Muscle layer of duodenum (tissue), 2 donors: ENCODE measurements around the gene ZNF581.

ENCODE experiments used
- H3K27ac ChIP-seq: one replicate; pipeline ENCODE4 v1.7.0; 2013; ENCODE audit warnings: mild to moderate bottlenecking, low read length
- H3K27me3 ChIP-seq: one replicate; pipeline ENCODE4 v1.7.0; 2013; ENCODE audit warnings: low read depth, mild to moderate bottlenecking, control low read depth, low read length
- H3K36me3 ChIP-seq, 2 donors: one replicate each; pipeline ENCODE4 v1.7.0; 2013; ENCODE audit warnings: low read length in 2 of 2, control low read depth in 1 of 2, mild to moderate bottlenecking in 1 of 2; ENCODE audit not compliant: insufficient read depth in 2 of 2, control insufficient read depth in 1 of 2
- H3K4me1 ChIP-seq, 2 donors: one replicate each; pipeline ENCODE4 v1.7.0; 2013; ENCODE audit warnings: low read length in 2 of 2, mild to moderate bottlenecking in 2 of 2, control low read depth in 1 of 2, moderate library complexity in 1 of 2; ENCODE audit not compliant: insufficient read depth in 2 of 2, control insufficient read depth in 1 of 2
- H3K4me3 ChIP-seq, 2 donors: one replicate each; pipeline ENCODE4 v1.7.0; 2013; ENCODE audit warnings: low read length in 2 of 2, low read depth in 1 of 2, mild to moderate bottlenecking in 1 of 2
- H3K9me3 ChIP-seq, 2 donors: one replicate each; pipeline ENCODE4 v1.7.0; 2013; ENCODE audit warnings: low read length in 2 of 2, control low read depth in 1 of 2, mild to moderate bottlenecking in 1 of 2; ENCODE audit not compliant: control insufficient read depth in 1 of 2
- donor health status: healthy.

Gene ZNF581

GRCh38 chr19:55645512-55645881, 2.0 kb downstream of the ZNF581 start:
- Histone ChIP-seq H3K9me3 (no peaks in the 10 kb centered on the region), H3K36me3 (peaks cover 4 to 14% of the 10 kb centered on the region in 2 donors), H3K4me3 (no peak overlapping the region), H3K4me1 (peaks cover 5 to 62% of the 10 kb centered on the region in 2 donors), H3K27ac (no peak overlapping the region), H3K27me3 (no peaks in the 10 kb centered on the region)

- H3K4me1 ChIP-seq, result peaks cover 5 to 53% of the 10 kb centered on the region in 2 donors
- peak overlapping the region; percentile 67 to 88 for H3K4me3 ChIP-seq
- H3K27ac ChIP-seq, result peak overlapping the region; percentile 51
- no peaks in the 10 kb centered on the region for H3K9me3 ChIP-seq
- H3K27me3 ChIP-seq, result no peaks in the 10 kb centered on the region
- peaks cover 4 to 14% of the 10 kb centered on the region in 2 donors for H3K36me3 ChIP-seq
These were observed 3.7 kb downstream of the ZNF581 start for GRCh38 chr19:55646889-55647731.

- Histone ChIP-seq H3K27ac (peak within 1 kb of the TSS; percentile 51), H3K4me1 (peaks cover 5 to 46% of the 10 kb centered on the region in 2 donors), H3K4me3 (peak within 1 kb of the TSS; percentile 67 to 88), H3K9me3 (no peaks in the 10 kb centered on the region), H3K27me3 (no peaks in the 10 kb centered on the region), H3K36me3 (peaks cover 4 to 14% of the 10 kb centered on the region in 2 donors)
These were observed 4.5 kb downstream of the ZNF581 start, which contains the start of gene CCDC106 for GRCh38 chr19:55647732-55648584. CCDC106 (plus strand) TSS chr19:55648212; CDS start chr19:55649047, 835 bp downstream.

- Histone ChIP-seq H3K9me3 (no peaks in the 10 kb centered on the region), H3K27ac (peak overlapping the region; percentile 45), H3K4me1 (peaks cover 5 to 45% of the 10 kb centered on the region in 2 donors), H3K27me3 (no peaks in the 10 kb centered on the region), H3K36me3 (peaks cover 4 to 14% of the 10 kb centered on the region in 2 donors), H3K4me3 (peak overlapping the region; percentile 67 to 88)
These were observed 5.3 kb downstream of the ZNF581 start for GRCh38 chr19:55648585-55649267.

- Histone ChIP-seq H3K4me1 (peaks cover 5 to 38% of the 10 kb centered on the region in 2 donors), H3K4me3 (peak overlapping the region; percentile 67 to 88), H3K36me3 (peaks cover 4 to 20% of the 10 kb centered on the region in 2 donors), H3K27me3 (no peaks in the 10 kb centered on the region), H3K9me3 (no peaks in the 10 kb centered on the region), H3K27ac (no peak overlapping the region)
These were observed 6.0 kb downstream of the ZNF581 start for GRCh38 chr19:55649268-55650125.

GRCh38 chr19:55650126-55650557, 6.7 kb downstream of the ZNF581 start:
- Histone ChIP-seq H3K27ac (no peak overlapping the region), H3K27me3 (no peaks in the 10 kb centered on the region), H3K4me3 (no peak overlapping the region), H3K36me3 (peaks cover 3 to 18% of the 10 kb centered on the region in 2 donors), H3K4me1 (peaks cover 5 to 33% of the 10 kb centered on the region in 2 donors), H3K9me3 (no peaks in the 10 kb centered on the region)

GRCh38 chr19:55650602-55651230, 7.3 kb downstream of the ZNF581 start:
- H3K9me3 ChIP-seq, result no peaks in the 10 kb centered on the region
- no peak overlapping the region for H3K4me3 ChIP-seq
- H3K27me3 ChIP-seq, result no peaks in the 10 kb centered on the region
- no peak overlapping the region for H3K27ac ChIP-seq
- peaks cover 0 to 15% of the 10 kb centered on the region in 2 donors for H3K36me3 ChIP-seq
- peaks cover 5 to 33% of the 10 kb centered on the region in 2 donors for H3K4me1 ChIP-seq

- Histone ChIP-seq H3K27me3 (no peaks in the 10 kb centered on the region), H3K4me1 (peaks cover 10 to 38% of the 10 kb centered on the region in 2 donors), H3K27ac (no peak overlapping the region), H3K9me3 (no peaks in the 10 kb centered on the region), H3K36me3 (peaks cover 0 to 13% of the 10 kb centered on the region in 2 donors), H3K4me3 (no peak overlapping the region)
These were observed 7.8 kb downstream of the ZNF581 start for GRCh38 chr19:55651236-55651635.

- Histone ChIP-seq H3K27me3 (no peaks in the 10 kb centered on the region), H3K27ac (no peak overlapping the region), H3K9me3 (no peaks in the 10 kb centered on the region), H3K36me3 (peaks cover 0 to 13% of the 10 kb centered on the region in 2 donors), H3K4me3 (no peak overlapping the region), H3K4me1 (peaks cover 16 to 43% of the 10 kb centered on the region in 2 donors)
These were observed 9.1 kb downstream of the ZNF581 start for GRCh38 chr19:55652311-55653128.
